H9 (cell line): ENCODE measurements around the gene STK17B. TPM values are rescaled to one million over a fixed set of nuclear protein-coding genes. Genes with fewer than 3 reads are reported as not detected.

Experiments
- DNase-seq: peaks from one replicate; pipeline ENCODE4 v3.0.0-alpha.2; 2017
- H2AFZ ChIP-seq: one replicate; pipeline ENCODE4 v1.6.1; 2013; ENCODE audit warnings: mild to moderate bottlenecking, low read length, control low read depth, moderate library complexity
- H2AK5ac ChIP-seq: 2 replicates; pipeline ENCODE4 v1.6.1; 2013; ENCODE audit warnings: low read length, control low read depth, mixed read lengths; ENCODE audit not compliant: insufficient read length
- H2BK120ac ChIP-seq: one replicate; pipeline ENCODE4 v1.6.1; 2013; ENCODE audit warnings: low read depth, mild to moderate bottlenecking, low read length, control low read depth, inconsistent platforms; ENCODE audit not compliant: poor library complexity, severe bottlenecking
- H2BK12ac ChIP-seq: 2 replicates; pipeline ENCODE4 v1.6.1; 2013; ENCODE audit warnings: low read length, control low read depth, mixed read lengths, low read depth; ENCODE audit not compliant: insufficient read length
- H2BK15ac ChIP-seq: 2 replicates; pipeline ENCODE4 v1.6.1; 2013; ENCODE audit warnings: low read depth, low read length, control low read depth
- H2BK20ac ChIP-seq: one replicate; pipeline ENCODE4 v1.6.1; 2013; ENCODE audit warnings: low read depth, mild to moderate bottlenecking, low read length, control low read depth, inconsistent platforms; ENCODE audit not compliant: poor library complexity, severe bottlenecking
- H2BK5ac ChIP-seq: 2 replicates; pipeline ENCODE4 v1.6.1; 2013; ENCODE audit warnings: low read length, control low read depth, mixed read lengths; ENCODE audit not compliant: insufficient read length
- H3K14ac ChIP-seq: 2 replicates; pipeline ENCODE4 v1.6.1; 2013; ENCODE audit warnings: low read length, control low read depth; ENCODE audit not compliant: insufficient read depth
- H3K18ac ChIP-seq: 2 replicates; pipeline ENCODE4 v1.6.1; 2013; ENCODE audit warnings: low read depth, mild to moderate bottlenecking, mixed read lengths, low read length, control low read depth; ENCODE audit not compliant: insufficient read length
- H3K23ac ChIP-seq: 2 replicates; pipeline ENCODE4 v1.6.1; 2013; ENCODE audit warnings: low read length, control low read depth, mixed read lengths, low read depth; ENCODE audit not compliant: insufficient read length
- H3K23me2 ChIP-seq: 2 replicates; pipeline ENCODE4 v1.6.1; 2013; ENCODE audit warnings: low read depth, mild to moderate bottlenecking, mixed read lengths, low read length, control low read depth; ENCODE audit not compliant: insufficient read length, poor library complexity, severe bottlenecking
- H3K27ac ChIP-seq: 2 replicates; pipeline ENCODE4 v1.5.1; 2013; ENCODE audit warnings: low read length, control low read depth, mixed read lengths, low read depth; ENCODE audit not compliant: insufficient read length
- H3K27me3 ChIP-seq: 2 replicates; pipeline ENCODE4 v1.6.1; 2013; ENCODE audit warnings: low read length, control low read depth, inconsistent platforms; ENCODE audit not compliant: insufficient read depth
- H3K4ac ChIP-seq: 2 replicates; pipeline ENCODE4 v1.6.1; 2013; ENCODE audit warnings: low read depth, mild to moderate bottlenecking, control low read depth, inconsistent platforms, low read length, moderate library complexity
- H3K4me1 ChIP-seq: 2 replicates; pipeline ENCODE4 v1.6.1; 2013; ENCODE audit warnings: low read length, control low read depth, inconsistent platforms; ENCODE audit not compliant: insufficient read depth
- H3K4me2 ChIP-seq: 2 replicates; pipeline ENCODE4 v1.6.1; 2013; ENCODE audit warnings: low read length, control low read depth, mixed read lengths; ENCODE audit not compliant: insufficient read length, insufficient read depth
- H3K56ac ChIP-seq: 2 replicates; pipeline ENCODE4 v1.6.1; 2013; ENCODE audit warnings: low read depth, mild to moderate bottlenecking, mixed read lengths, low read length, control low read depth; ENCODE audit not compliant: insufficient read length
- H3K79me1 ChIP-seq: 2 replicates; pipeline ENCODE4 v1.6.1; 2013; ENCODE audit warnings: low read depth, mild to moderate bottlenecking, moderate library complexity, low read length, control low read depth, inconsistent platforms; ENCODE audit not compliant: insufficient read depth, poor library complexity, severe bottlenecking
- H3K79me2 ChIP-seq: 2 replicates; pipeline ENCODE4 v1.6.1; 2013; ENCODE audit warnings: low read length, control low read depth, inconsistent platforms; ENCODE audit not compliant: insufficient read depth
- H3K9ac ChIP-seq: 2 replicates; pipeline ENCODE4 v1.6.1; 2013; ENCODE audit warnings: low read length, control low read depth, mixed read lengths; ENCODE audit not compliant: insufficient read length; ENCODE audit errors: extremely low read depth
- H3K9me3 ChIP-seq: one replicate; pipeline ENCODE4 v1.6.1; 2013; ENCODE audit warnings: low read depth, low read length, inconsistent platforms; ENCODE audit not compliant: control insufficient read depth
- H3T11ph ChIP-seq: one replicate; pipeline ENCODE4 v1.6.1; 2013; ENCODE audit warnings: mild to moderate bottlenecking, low read length, control low read depth, inconsistent platforms
- H4K20me1 ChIP-seq: one replicate; pipeline ENCODE4 v1.6.1; 2013; ENCODE audit not compliant: control insufficient read depth, insufficient read length, insufficient read depth
- H4K5ac ChIP-seq: 2 replicates; pipeline ENCODE4 v1.6.1; 2013; ENCODE audit warnings: low read depth, mild to moderate bottlenecking, mixed read lengths, low read length, control low read depth; ENCODE audit not compliant: insufficient read length
- H4K8ac ChIP-seq: replicated peaks from 2 replicates; pipeline ENCODE4 v1.6.1; 2013; ENCODE audit warnings: low read length, control low read depth, mixed read lengths, low read depth; ENCODE audit not compliant: insufficient read length
- H4K91ac ChIP-seq: 2 replicates; pipeline ENCODE4 v1.6.1; 2013; ENCODE audit warnings: low read depth, mild to moderate bottlenecking, moderate library complexity, mixed read lengths, low read length, control low read depth; ENCODE audit not compliant: insufficient read length
- H3K27ac Mint-ChIP-seq, 3 experiments: 2 replicates in 2 of 3; 3 replicates in 1 of 3; pipeline ENCODE4 v1.8.0; 2020 to 2021; ENCODE audit warnings: mixed read lengths in 3 of 3, mild to moderate bottlenecking in 1 of 3, moderate library complexity in 1 of 3
- H3K27me3 Mint-ChIP-seq: 2 replicates; pipeline ENCODE4 v1.8.0; 2021; ENCODE audit warnings: low read depth, mild to moderate bottlenecking, moderate library complexity, mixed read lengths
- H3K36me3 Mint-ChIP-seq, 3 experiments: 2 replicates in 2 of 3; 3 replicates in 1 of 3; pipeline ENCODE4 v1.8.0; 2020 to 2021; ENCODE audit warnings: low read depth in 3 of 3, mixed read lengths in 3 of 3; ENCODE audit not compliant: insufficient read depth in 1 of 3
- H3K4me1 Mint-ChIP-seq, 2 experiments: 2 replicates each; pipeline ENCODE4 v1.8.0; 2020; ENCODE audit warnings: mixed read lengths in 2 of 2
- H3K4me3 Mint-ChIP-seq, 2 experiments: 2 replicates in 1 of 2; 3 replicates in 1 of 2; pipeline ENCODE4 v1.8.0; 2020 to 2021; ENCODE audit warnings: mild to moderate bottlenecking in 2 of 2, mixed read lengths in 2 of 2, moderate library complexity in 1 of 2
- H3K9me3 Mint-ChIP-seq, 2 experiments: 2 replicates in 1 of 2; 3 replicates in 1 of 2; pipeline ENCODE4 v1.8.0; 2020; ENCODE audit warnings: mild to moderate bottlenecking in 2 of 2, mixed read lengths in 2 of 2, moderate library complexity in 1 of 2
- CTCF ChIP-seq: fragments of 200-600 bp; sonication (generic); conservative IDR thresholded peaks from 3 replicates; pipeline ENCODE4 v1.8.0; 2021; ENCODE audit warnings: antibody characterized with exemption, mild to moderate bottlenecking
- WGBS: extraction: QIAGEN DNeasy Blood & Tissue Kit; methylation state at CpG from one replicate; pipeline ENCODE4 v1.1.7; 2013; ENCODE audit warnings: missing lambda C conversion rate, low lambda C conversion rate, mixed read lengths; ENCODE audit not compliant: insufficient read length; ENCODE audit errors: extremely low coverage; 5-methylcytosine and 5-hydroxymethylcytosine counted together
- total RNA-seq: library from RNA; stranded (reverse); gene quantifications from 2 replicates; pipeline ENCODE4 v1.2.1, GENCODE V29; 2021

Gene STK17B
- total RNA-seq, 1 experiment from 2014 or later = 6.1 TPM

GRCh38 chr2:196186266-196186980 is 15.0 kb upstream of the STK17B start:
- Histone ChIP-seq H2AK5ac (no peak overlapping the region), H3K27me3 (no peaks in the 10 kb centered on the region), H3T11ph (no peak overlapping the region), H4K91ac (no peak overlapping the region), H3K14ac (no peak overlapping the region), H3K9me3 (no peaks in the 10 kb centered on the region), H3K4me1 (no peaks in the 10 kb centered on the region), H3K9ac (no peak overlapping the region), H2BK120ac (no peak overlapping the region), H2AFZ (no peak overlapping the region), H3K27ac (no peak overlapping the region), H3K56ac (no peak overlapping the region), H3K23ac (no peak overlapping the region), H3K23me2 (no peaks in the 10 kb centered on the region), H4K8ac (no peak overlapping the region), H2BK12ac (no peak overlapping the region), H3K4me2 (no peak overlapping the region), H4K5ac (no peak overlapping the region), H2BK5ac (no peak overlapping the region), H2BK15ac (no peak overlapping the region), H3K79me2 (no peaks in the 10 kb centered on the region), H2BK20ac (no peak overlapping the region), H3K79me1 (no peaks in the 10 kb centered on the region), H3K18ac (no peak overlapping the region), H4K20me1 (no peaks in the 10 kb centered on the region), H3K4ac (no peak overlapping the region)
- no CpG with 5 or more reads among the region's 3 CpGs for WGBS
- no peak for DNase-seq
- Mint-ChIP-seq H3K36me3 (no peaks in the 10 kb centered on the region), H3K9me3 (peaks cover 0 to 3% of the 10 kb centered on the region in 2 experiments; a peak in 2 of 5 replicates), H3K27ac (no peak overlapping the region; a peak in 1 of 7 replicates), H3K4me3 (no peak overlapping the region), H3K27me3 (no peaks in the 10 kb centered on the region), H3K4me1 (no peaks in the 10 kb centered on the region; a peak in 1 of 4 replicates)
- TF ChIP-seq CTCF = no peak
